H1 (cell line): ENCODE measurements around the gene OPN3. TPM values are rescaled to one million over a fixed set of nuclear protein-coding genes. Genes with fewer than 3 reads are reported as not detected.
A peak's percentile ranks its signal among the peaks of the same experiment; 100 is the strongest.

Experiments
- CTCF ChIA-PET: fragments of 300-600 bp; sonication (Branson Sonifier 250); formaldehyde crosslinking; loops from one replicate; lab custom pipeline; 2021; ENCODE audit not compliant: partially characterized antibody; lab: Charles Lee
- POLR2A ChIA-PET: fragments of 300-600 bp; sonication (Branson Sonifier 250); formaldehyde crosslinking; loops from one replicate; lab custom pipeline; 2021; ENCODE audit warnings: inconsistent platforms; ENCODE audit not compliant: partially characterized antibody; lab: Charles Lee
- DNase-seq, 2 experiments: peaks; one replicate each; pipeline versions ENCODE4 v3.0.0 to v3.0.0-alpha.2; 2010 to 2022; ENCODE audit warnings: low spot score in 2 of 2, low read depth in 1 of 2, mixed read lengths in 1 of 2
- FAIRE-seq: peaks from 2 replicates; lab custom pipeline; 2011; peaks lifted over from hg19 to GRCh38; lab: Jason Lieb, UNC
- H2AFZ ChIP-seq: 2 replicates; pipeline ENCODE4 v1.8.1; 2012; ENCODE audit warnings: low read length, inconsistent platforms
- H2AK5ac ChIP-seq: 2 replicates; pipeline ENCODE4 v1.6.1; 2013; ENCODE audit warnings: low read depth, low read length
- H2BK120ac ChIP-seq: replicated peaks from 2 replicates; pipeline ENCODE3; 2013; ENCODE audit warnings: low read depth, low read length, inconsistent platforms
- H2BK12ac ChIP-seq: 2 replicates; pipeline ENCODE4 v1.6.1; 2013; ENCODE audit warnings: low read depth, low read length
- H2BK15ac ChIP-seq: 2 replicates; pipeline ENCODE4 v1.6.1; 2013; ENCODE audit warnings: low read length
- H2BK20ac ChIP-seq: 2 replicates; pipeline ENCODE4 v1.6.1; 2013; ENCODE audit warnings: low read length
- H2BK5ac ChIP-seq: 2 replicates; pipeline ENCODE4 v1.6.1; 2013; ENCODE audit warnings: low read depth, low read length
- H3K14ac ChIP-seq: 2 replicates; pipeline ENCODE4 v1.6.1; 2013; ENCODE audit warnings: inconsistent platforms; ENCODE audit not compliant: insufficient read length
- H3K18ac ChIP-seq: 2 replicates; pipeline ENCODE4 v1.6.1; 2013; ENCODE audit warnings: low read length; ENCODE audit errors: extremely low read depth
- H3K23ac ChIP-seq: 2 replicates; pipeline ENCODE4 v1.6.1; 2013; ENCODE audit warnings: inconsistent platforms; ENCODE audit not compliant: insufficient read length
- H3K23me2 ChIP-seq: 2 replicates; pipeline ENCODE4 v1.6.1; 2013; ENCODE audit warnings: low read depth, low read length
- H3K27ac ChIP-seq: 2 replicates; pipeline ENCODE4 v1.6.1; 2011; ENCODE audit warnings: low read depth, low read length, inconsistent platforms
- H3K27me3 ChIP-seq, 4 experiments: replicated peaks in 1 of 4; 1 replicate in 1 of 4; 2 replicates in 3 of 4; pipeline versions ENCODE4 v1.6.1 to v1.8.1; 2011 to 2013; ENCODE audit warnings: low read length in 3 of 4, mild to moderate bottlenecking in 3 of 4, inconsistent platforms in 2 of 4, mixed read lengths in 2 of 4, moderate library complexity in 1 of 4; ENCODE audit not compliant: control insufficient read depth in 3 of 4, insufficient read depth in 3 of 4; ENCODE audit errors: extremely low read depth in 1 of 4
- H3K36me3 ChIP-seq, 4 experiments: 2 replicates each; pipeline versions ENCODE4 v1.6.1 to v1.8.1; 2011 to 2013; ENCODE audit warnings: mild to moderate bottlenecking in 4 of 4, low read length in 3 of 4, moderate library complexity in 2 of 4, control low read depth in 1 of 4, inconsistent platforms in 1 of 4; ENCODE audit not compliant: insufficient read depth in 4 of 4, control insufficient read depth in 2 of 4
- H3K4ac ChIP-seq: replicated peaks from 2 replicates; pipeline ENCODE3; 2013; ENCODE audit warnings: low read length, low read depth, mixed read lengths, inconsistent platforms; ENCODE audit not compliant: insufficient read length
- H3K4me1 ChIP-seq, 4 experiments: replicated peaks in 1 of 4; 1 replicate in 1 of 4; 2 replicates in 3 of 4; pipeline versions ENCODE4 v1.6.1 to v1.8.1; 2011 to 2013; ENCODE audit warnings: low read length in 3 of 4, inconsistent platforms in 2 of 4, mixed read lengths in 1 of 4; ENCODE audit not compliant: insufficient read depth in 4 of 4, control insufficient read depth in 3 of 4
- H3K4me2 ChIP-seq, 2 experiments: 2 replicates each; pipeline versions ENCODE4 v1.6.1 to v1.8.1; 2011 to 2013; ENCODE audit warnings: low read depth in 2 of 2, low read length in 2 of 2, control low read depth in 1 of 2, inconsistent platforms in 1 of 2, mild to moderate bottlenecking in 1 of 2; ENCODE audit not compliant: insufficient read depth in 1 of 2
- H3K4me3 ChIP-seq, 4 experiments: fragments of 200-600, 300-600 bp in 1 of 4; sonication (generic), shearing (Covaris generic), sonication (Bioruptor Twin) in 1 of 4; 2 replicates each; pipeline versions ENCODE4 v1.5.1 to v1.8.1; 2011 to 2016; ENCODE audit warnings: low read length in 4 of 4, low read depth in 3 of 4, control low read depth in 2 of 4, inconsistent platforms in 2 of 4, mild to moderate bottlenecking in 2 of 4, mixed read lengths in 1 of 4, moderate library complexity in 1 of 4; ENCODE audit not compliant: insufficient read depth in 2 of 4; ENCODE audit errors: extremely low read depth in 1 of 4
- H3K56ac ChIP-seq: replicated peaks from 2 replicates; pipeline ENCODE3; 2013; ENCODE audit warnings: low read depth, mild to moderate bottlenecking, mixed read lengths, low read length, inconsistent platforms; ENCODE audit not compliant: insufficient read length
- H3K79me1 ChIP-seq: 2 replicates; pipeline ENCODE4 v1.6.1; 2013; ENCODE audit warnings: low read depth, low read length, control low read depth
- H3K79me2 ChIP-seq, 2 experiments: 2 replicates each; pipeline versions ENCODE4 v1.6.1 to v1.8.1; 2012 to 2013; ENCODE audit warnings: low read length in 2 of 2, mild to moderate bottlenecking in 2 of 2, inconsistent platforms in 1 of 2; ENCODE audit not compliant: insufficient read depth in 2 of 2, control insufficient read depth in 1 of 2
- H3K9ac ChIP-seq, 4 experiments: replicated peaks in 1 of 4; 1 replicate in 1 of 4; 2 replicates in 3 of 4; pipeline versions ENCODE4 v1.6.1 to v1.8.1; 2011 to 2013; ENCODE audit warnings: low read depth in 3 of 4, low read length in 3 of 4, control low read depth in 2 of 4, mild to moderate bottlenecking in 2 of 4, moderate library complexity in 2 of 4, inconsistent platforms in 1 of 4; ENCODE audit errors: extremely low read depth in 1 of 4
- H3K9me3 ChIP-seq, 2 experiments: 2 replicates each; pipeline versions ENCODE4 v1.6.1 to v1.8.1; 2012 to 2013; ENCODE audit warnings: mild to moderate bottlenecking in 2 of 2, moderate library complexity in 2 of 2, control low read depth in 1 of 2, inconsistent platforms in 1 of 2, low read depth in 1 of 2, low read length in 1 of 2, mixed read lengths in 1 of 2; ENCODE audit not compliant: insufficient read depth in 2 of 2
- H4K20me1 ChIP-seq, 2 experiments: replicated peaks in 1 of 2; 2 replicates each; pipeline versions ENCODE3 to v1.8.1; 2011 to 2013; ENCODE audit warnings: inconsistent platforms in 2 of 2, low read length in 2 of 2, mild to moderate bottlenecking in 1 of 2; ENCODE audit not compliant: insufficient read depth in 2 of 2, control insufficient read depth in 1 of 2
- H4K5ac ChIP-seq: 2 replicates; pipeline ENCODE4 v1.6.1; 2013; ENCODE audit warnings: low read length, low read depth, mixed read lengths, inconsistent platforms; ENCODE audit not compliant: insufficient read length
- H4K8ac ChIP-seq: 2 replicates; pipeline ENCODE4 v1.8.0; 2013; ENCODE audit warnings: mild to moderate bottlenecking, moderate library complexity, low read length, inconsistent platforms; ENCODE audit not compliant: insufficient read depth; ENCODE audit errors: extremely low read depth
- H4K91ac ChIP-seq: replicated peaks from 2 replicates; pipeline ENCODE3; 2013; ENCODE audit warnings: low read length, mixed read lengths, inconsistent platforms; ENCODE audit not compliant: insufficient read length
- ASH2L ChIP-seq: fragments of 200-600, 300-600 bp; sonication (generic); IDR thresholded peaks from one replicate; pipeline ENCODE4 v1.7.1; 2017; ENCODE audit warnings: low read length
- BACH1 ChIP-seq: IDR thresholded peaks from 2 replicates; pipeline ENCODE4 v1.6.1; 2012; ENCODE audit warnings: low read length, improper control_type of control experiment
- EP300 ChIP-seq, 2 experiments: IDR thresholded peaks; 1 replicate in 1 of 2; 2 replicates in 1 of 2; pipeline ENCODE4 v1.6.1; 2011 to 2012; ENCODE audit warnings: low read depth in 2 of 2, low read length in 2 of 2, mild to moderate bottlenecking in 2 of 2, borderline replicate concordance in 1 of 2, inconsistent platforms in 1 of 2, moderate library complexity in 1 of 2
- KDM1A ChIP-seq: fragments of 200-600, 300-600 bp; sonication (generic); IDR thresholded peaks from 2 replicates; pipeline ENCODE4 v1.7.1; 2016; ENCODE audit warnings: mild to moderate bottlenecking, low read length, borderline replicate concordance
- POLR2AphosphoS5 ChIP-seq: IDR thresholded peaks from 2 replicates; pipeline ENCODE4 v1.6.1; 2011; ENCODE audit warnings: low read depth, low read length
- SIN3A ChIP-seq, 2 experiments: IDR thresholded peaks in 1 of 2; conservative IDR thresholded peaks in 1 of 2; 2 replicates each; pipeline ENCODE4 v1.6.1; 2011 to 2012; ENCODE audit warnings: low read length in 2 of 2, improper control_type of control experiment in 1 of 2, low read depth in 1 of 2, mild to moderate bottlenecking in 1 of 2
- SIRT6 ChIP-seq: IDR thresholded peaks from one replicate; pipeline ENCODE4 v1.7.1; 2012; ENCODE audit warnings: low read length, inconsistent platforms
- SP2 ChIP-seq: IDR thresholded peaks from 2 replicates; pipeline ENCODE4 v1.6.1; 2012; ENCODE audit warnings: mild to moderate bottlenecking, low read length, inconsistent platforms
- TBP ChIP-seq: IDR thresholded peaks from 2 replicates; pipeline ENCODE4 v1.6.1; 2011; ENCODE audit warnings: low read depth, low read length, improper control_type of control experiment
- TEAD4 ChIP-seq: IDR thresholded peaks from 2 replicates; pipeline ENCODE4 v1.6.1; 2012; ENCODE audit warnings: low read depth, low read length, inconsistent platforms, mixed read lengths
- WGBS, 2 experiments: shearing (Covaris generic) in 1 of 2; methylation state at CpG; one replicate each; pipeline versions ENCODE4 v1.1.6 to v1.1.7; 2013 to 2015; ENCODE audit warnings: low lambda C conversion rate in 2 of 2, mixed read lengths in 2 of 2, inconsistent platforms in 1 of 2, low coverage in 1 of 2, missing lambda C conversion rate in 1 of 2; ENCODE audit not compliant: insufficient replicate concordance in 2 of 2, insufficient coverage in 1 of 2, insufficient read length in 1 of 2; ENCODE audit errors: extremely low coverage in 1 of 2, missing lambda C conversion rate in 1 of 2; 5-methylcytosine and 5-hydroxymethylcytosine counted together
- polyA plus RNA-seq, 7 experiments: library from polyadenylated mRNA; depleted of rRNA in 3 of 7; stranded (reverse) in 5 of 7; unstranded in 2 of 7; fragments of >200 nt in 5 of 7; fragments of 200-250 nt in 2 of 7; gene quantifications; 1 replicate in 5 of 7; 2 replicates in 1 of 7; 4 replicates in 1 of 7; pipeline versions ENCODE4 v1.2.1 to v1.2.3, GENCODE V29; 2011 to 2013; ENCODE audit warnings: missing spikeins in 2 of 7, mixed read lengths in 2 of 7
- total RNA-seq: library from RNA; stranded (reverse); fragmentation: NEBNext Ultra II Directional; extraction: Animal tissue kit (Norgen Biotek cat#: 25700); gene quantifications from 2 replicates; pipeline ENCODE4 v1.2.1, GENCODE V29; 2021

The OPN3 gene
- total and polyA plus RNA-seq, 2 of the 8 experiments (the other 6 are each of a cell fraction or from before 2014, with no cell fraction given) = 8.8 to 19.4 TPM

GRCh38 chr1:241641773-241642592 is 1.8 kb upstream of the OPN3 start:
- Histone ChIP-seq H2BK5ac (no peak overlapping the region), H2BK15ac (0 out of 2 replicates have a peak overlapping the region, but pooled peaks have one; percentile 72), H2BK120ac (no peak overlapping the region), H3K9me3 (peaks cover 0 to 6% of the 10 kb centered on the region in 2 experiments; a peak in 1 of 4 replicates), H3K36me3 (peaks cover 0 to 2% (median 0%) of the 10 kb centered on the region in 4 experiments; a peak in 2 of 8 replicates), H3K56ac (no peak overlapping the region), H2BK20ac (no peak overlapping the region), H4K91ac (no peak overlapping the region), H2AFZ (no peak overlapping the region), H3K4me2 (no peak overlapping the region), H3K9ac (no peak overlapping the region), H2BK12ac (no peak overlapping the region), H3K4me1 (peaks cover 0 to 7% (median 3%) of the 10 kb centered on the region in 4 experiments; a peak in 5 of 7 replicates), H3K23ac (no peak overlapping the region), H2AK5ac (no peak overlapping the region), H3K23me2 (peaks cover 4% of the 10 kb centered on the region; the same call in 1 of the 2 replicates), H3K4ac (no peak overlapping the region)
- FAIRE-seq (no peak), DNase-seq (no peak)
- CTCF ChIA-PET = interaction anchor here (0.8 kb wide), 1 partner anchor 203 kb away, joined by 3 read pairs; no protein-coding TSS in a partner anchor
- 89% methylated on average over 12 of the region's 12 CpGs; no CpG with 5 or more reads in 1 of the 2 experiments for WGBS, 2 experiments
- TF ChIP-seq POLR2AphosphoS5 = no peak
- TF ChIP-seq BACH1 = no peak
- TF ChIP-seq ASH2L = no peak
- TF ChIP-seq KDM1A = no peak
- no peak for TF ChIP-seq SIRT6
- TF ChIP-seq SIN3A (conservative IDR thresholded peaks at IDR 0.05 in 1 of 2, IDR thresholded peaks at IDR 0.05 in 1 of 2; ENCODE audit: low read depth in 1 of 2, low read length in 2 of 2) = no peak
- TF ChIP-seq EP300 (IDR thresholded peaks at IDR 0.05; ENCODE audit: borderline replicate concordance in 1 of 2, low read depth in 2 of 2, low read length in 2 of 2) = no peak
- no peak for TF ChIP-seq SP2
- TF ChIP-seq TEAD4 = no peak
- TF ChIP-seq TBP = no peak
- TF ChIP-seq, all 59 proteins: peak for 0
- no peak overlapping the region for H4K8ac ChIP-seq
- H3K79me1 ChIP-seq = peaks cover 3% of the 10 kb centered on the region; the same call in 1 of the 2 replicates
- no peak overlapping the region for H3K18ac ChIP-seq
- H3K14ac ChIP-seq = no peak overlapping the region
- peaks cover 3 to 27% of the 10 kb centered on the region in 2 experiments; a peak in 3 of 4 replicates for H3K79me2 ChIP-seq
- POLR2A ChIA-PET = no interaction called here
- H3K4me3 ChIP-seq = no peak overlapping the region
- no peak overlapping the region for H4K5ac ChIP-seq
- no peak overlapping the region for H3K27ac ChIP-seq
- peaks cover 0 to 5% of the 10 kb centered on the region in 2 experiments for H4K20me1 ChIP-seq
- no peaks in the 10 kb centered on the region; a peak in 1 of 7 replicates for H3K27me3 ChIP-seq
